Measurements from ENCODE around the gene PRAMEF26. TPM values are rescaled to one million over a fixed set of nuclear protein-coding genes. Genes with fewer than 3 reads are reported as not detected.
"Not testable (repeated sequence)": the region's sequence is repeated elsewhere in the genome, so short reads cannot be mapped to it uniquely, and the experiment has no call there.

The PRAMEF26 gene
- total RNA-seq: not detected in 2 replicates

GRCh38 chr1:13155909-13156308, at the start of gene PRAMEF26:
TSS of gene PRAMEF26 (minus strand) at chr1:13156009. CDS start at chr1:13153095, 2,914 bp downstream.
- DNase-seq (ENCODE audit: low read depth in 2 of 2): not testable (repeated sequence)

GRCh38 chr1:13201309-13201708, 45.5 kb upstream of the PRAMEF26 start, which contains the start of gene PRAMEF13:
TSS of gene PRAMEF13 (minus strand) at chr1:13201409. CDS start at chr1:13199589, 1,820 bp downstream.
- DNase-seq (ENCODE audit: low read depth in 2 of 2): not testable (repeated sequence)

- not testable (repeated sequence) for DNase-seq (ENCODE audit: low read depth in 2 of 2)
These were observed 15.7 kb upstream of the PRAMEF26 start, which contains the start of gene PRAMEF9 for GRCh38 chr1:13171548-13171947. TSS of gene PRAMEF9 (plus strand) at chr1:13171848. CDS start at chr1:13175281, 3,433 bp downstream.

GRCh38 chr1:13165531-13165930, 9.7 kb upstream of the PRAMEF26 start, which contains the start of gene HNRNPCL4:
TSS of gene HNRNPCL4 (minus strand) at chr1:13165631. CDS start at chr1:13165467, 164 bp downstream.
- DNase-seq (ENCODE audit: low read depth in 2 of 2): not testable (repeated sequence)

- DNase-seq (ENCODE audit: low read depth in 2 of 2): not testable (repeated sequence)
These were observed 39.1 kb downstream of the PRAMEF26 start, which contains the start of gene HNRNPCL2 for GRCh38 chr1:13116754-13117153. TSS of gene HNRNPCL2 (minus strand) at chr1:13116854. CDS start at chr1:13116400, 454 bp downstream.

Other genes with a start within 250 kb of the PRAMEF26 start
- gene PRAMEF7, start 239.4 kb downstream of the PRAMEF26 start, total RNA-seq: not detected in 2 replicates
- not detected in 2 replicates for gene PRAMEF6, start 208.4 kb downstream of the PRAMEF26 start, total RNA-seq
- gene PRAMEF27, start 99.4 kb downstream of the PRAMEF26 start, total RNA-seq: not detected in 2 replicates
- not detected in 2 replicates for gene HNRNPCL3, start 95.2 kb downstream of the PRAMEF26 start, total RNA-seq
- gene PRAMEF25, start 85.2 kb downstream of the PRAMEF26 start, total RNA-seq: not detected in 2 replicates
- not detected in 2 replicates for gene HNRNPCL2, start 39.2 kb downstream of the PRAMEF26 start, total RNA-seq
- not detected in 2 replicates for gene HNRNPCL4, start 9.6 kb upstream of the PRAMEF26 start, total RNA-seq
- not detected in 2 replicates for gene PRAMEF9, start 15.8 kb upstream of the PRAMEF26 start, total RNA-seq
- gene PRAMEF13, start 45.4 kb upstream of the PRAMEF26 start, total RNA-seq: not detected in 2 replicates
- gene PRAMEF18, start 70.1 kb upstream of the PRAMEF26 start, total RNA-seq: not detected in 2 replicates
- gene PRAMEF5, start 98.2 kb upstream of the PRAMEF26 start, total RNA-seq: not detected in 2 replicates
- not detected in 2 replicates for gene PRAMEF8, start 129.1 kb upstream of the PRAMEF26 start, total RNA-seq
- gene PRAMEF33, start 147.5 kb upstream of the PRAMEF26 start, total RNA-seq: not detected in 2 replicates
- gene PRAMEF15, start 159.6 kb upstream of the PRAMEF26 start, total RNA-seq: not detected in 2 replicates
- gene PRAMEF14, start 191.1 kb upstream of the PRAMEF26 start, total RNA-seq: not detected in 2 replicates
- gene PRAMEF19, start 215.9 kb upstream of the PRAMEF26 start, total RNA-seq: not detected in 2 replicates
- not detected in 2 replicates for gene PRAMEF17, start 233.6 kb upstream of the PRAMEF26 start, total RNA-seq